ENCODE data around the gene RINT1.

GRCh38 chr7:105599551-105599950 is 67.5 kb downstream of the RINT1 start:
- TF ChIP-seq CTCF (IDR thresholded peaks at IDR 0.05) (no peak), POLR2A (IDR thresholded peaks at IDR 0.05) (no peak)
